ENCODE measurements around the gene DLG2.

- TF ChIP-seq PRDM15 (CRISPR knock-in tag; IDR thresholded peaks at IDR 0.05) (no peak), CTCF (IDR thresholded peaks at IDR 0.05) (no peak), MAX (CRISPR knock-in tag; IDR thresholded peaks at IDR 0.05) (no peak), ATF3 (CRISPR knock-in tag; conservative IDR thresholded peaks at IDR 0.05) (no peak), ZNF121 (CRISPR knock-in tag; IDR thresholded peaks at IDR 0.05) (no peak), GABPB1 (CRISPR knock-in tag; IDR thresholded peaks at IDR 0.05) (no peak), SMAD3 (CRISPR knock-in tag; IDR thresholded peaks at IDR 0.05; ENCODE audit: borderline replicate concordance) (no peak), USF1 (CRISPR knock-in tag; IDR thresholded peaks at IDR 0.05) (no peak), USF2 (CRISPR knock-in tag; IDR thresholded peaks at IDR 0.05) (no peak), ETV6 (CRISPR knock-in tag; IDR thresholded peaks at IDR 0.05) (no peak), ZNF263 (CRISPR knock-in tag; IDR thresholded peaks at IDR 0.05; ENCODE audit: low read depth) (no peak), MXD4 (CRISPR knock-in tag; IDR thresholded peaks at IDR 0.05; ENCODE audit: borderline replicate concordance) (no peak), CBFB (CRISPR knock-in tag; IDR thresholded peaks at IDR 0.05; ENCODE audit: low read depth) (no peak)
These were observed 1670.9 kb downstream of the DLG2 start for GRCh38 chr11:83956119-83956697.

Data from WTC11 (cell line).